Stimulated activated naive CD8-positive, alpha-beta T cell treated with anti-CD3 and anti-CD28 coated beads, Interleukin-15, amount 100 ng/mL, for 72 hours (primary cell): ENCODE results near the gene ADGRD1.

ENCODE experiments used
- ATAC-seq: fragments of 150-1000 bp; cut with Tn5 transposase; 2 replicates; pipeline ENCODE4 v1.10.0; 2021; ENCODE audit warnings: mild to moderate bottlenecking, moderate library complexity
- DNase-seq, 2 donors: peaks; one replicate each; pipeline ENCODE4 v3.0.0; 2021 to 2022
- H3K27ac Mint-ChIP-seq, 2 donors: one replicate each; pipeline ENCODE4 v1.8.0; 2022; ENCODE audit warnings: mild to moderate bottlenecking in 2 of 2, mixed read lengths in 2 of 2, moderate library complexity in 2 of 2
- H3K27me3 Mint-ChIP-seq: one replicate; pipeline ENCODE4 v1.8.0; 2022; ENCODE audit warnings: mixed read lengths
- H3K4me1 Mint-ChIP-seq: one replicate; pipeline ENCODE4 v1.8.0; 2022; ENCODE audit warnings: mild to moderate bottlenecking, mixed read lengths
- H3K4me3 Mint-ChIP-seq, 2 donors: one replicate each; pipeline ENCODE4 v1.8.0; 2022; ENCODE audit warnings: mild to moderate bottlenecking in 2 of 2, mixed read lengths in 2 of 2, moderate library complexity in 1 of 2
- H3K9me3 Mint-ChIP-seq, 2 donors: one replicate each; pipeline ENCODE4 v1.8.0; 2022; ENCODE audit warnings: mixed read lengths in 2 of 2

ADGRD1 gene

GRCh38 chr12:131097202-131098177, 143.8 kb downstream of the ADGRD1 start:
- H3K4me1 Mint-ChIP-seq: peaks cover 18% of the 10 kb centered on the region
- DNase-seq (no peak), ATAC-seq (no peak)
- H3K27me3 Mint-ChIP-seq: no peaks in the 10 kb centered on the region
- no peaks in the 10 kb centered on the region for H3K9me3 Mint-ChIP-seq
- H3K27ac Mint-ChIP-seq: peak overlapping the region in 1 of 2 donors; percentile 31
- H3K4me3 Mint-ChIP-seq: no peak overlapping the region

- Mint-ChIP-seq H3K4me1 (peaks cover 10% of the 10 kb centered on the region), H3K27me3 (no peaks in the 10 kb centered on the region), H3K9me3 (no peaks in the 10 kb centered on the region), H3K27ac (peak overlapping the region in 1 of 2 donors; percentile 31), H3K4me3 (no peak overlapping the region)
- DNase-seq (no peak), ATAC-seq (no peak)
Observed at GRCh38 chr12:131098178-131098981, 144.7 kb downstream of the ADGRD1 start.

GRCh38 chr12:131100031-131100674, 146.4 kb downstream of the ADGRD1 start:
- H3K4me1 Mint-ChIP-seq: peaks cover 7% of the 10 kb centered on the region
- ATAC-seq (no peak), DNase-seq (no peak)
- H3K4me3 Mint-ChIP-seq: no peak overlapping the region
- H3K27me3 Mint-ChIP-seq: no peaks in the 10 kb centered on the region
- no peaks in the 10 kb centered on the region for H3K9me3 Mint-ChIP-seq
- H3K27ac Mint-ChIP-seq: no peak overlapping the region

- no peak overlapping the region for H3K27ac Mint-ChIP-seq
- ATAC-seq (no peak), DNase-seq (no peak)
- no peak overlapping the region for H3K4me3 Mint-ChIP-seq
- no peaks in the 10 kb centered on the region for H3K9me3 Mint-ChIP-seq
- peaks cover 15% of the 10 kb centered on the region for H3K4me1 Mint-ChIP-seq
- peaks cover 7% of the 10 kb centered on the region for H3K27me3 Mint-ChIP-seq
Observed at GRCh38 chr12:131101006-131101405, 147.3 kb downstream of the ADGRD1 start.

GRCh38 chr12:131101703-131102492, 148.2 kb downstream of the ADGRD1 start:
- ATAC-seq (no peak), DNase-seq (no peak)
- Mint-ChIP-seq H3K27me3 (peaks cover 15% of the 10 kb centered on the region), H3K9me3 (no peaks in the 10 kb centered on the region), H3K4me3 (no peak overlapping the region), H3K27ac (no peak overlapping the region), H3K4me1 (peaks cover 24% of the 10 kb centered on the region)

GRCh38 chr12:131102493-131102931, 148.8 kb downstream of the ADGRD1 start:
- no peak for ATAC-seq
- Mint-ChIP-seq H3K4me1 (peaks cover 24% of the 10 kb centered on the region), H3K4me3 (no peak overlapping the region), H3K9me3 (no peaks in the 10 kb centered on the region), H3K27me3 (peaks cover 15% of the 10 kb centered on the region), H3K27ac (no peak overlapping the region)
- DNase-seq: no peak

- peaks cover 24% of the 10 kb centered on the region for H3K4me1 Mint-ChIP-seq
- no peak overlapping the region for H3K4me3 Mint-ChIP-seq
- H3K9me3 Mint-ChIP-seq: no peaks in the 10 kb centered on the region
- H3K27ac Mint-ChIP-seq: no peak overlapping the region
- ATAC-seq: no peak
- H3K27me3 Mint-ChIP-seq: peaks cover 15% of the 10 kb centered on the region
- DNase-seq: no peak
Observed at GRCh38 chr12:131102991-131103668, 149.4 kb downstream of the ADGRD1 start.

- no peak for DNase-seq
- ATAC-seq: no peak
- Mint-ChIP-seq H3K27ac (no peak overlapping the region), H3K27me3 (peaks cover 15% of the 10 kb centered on the region), H3K9me3 (no peaks in the 10 kb centered on the region), H3K4me1 (peaks cover 24% of the 10 kb centered on the region), H3K4me3 (no peak overlapping the region)
Observed at GRCh38 chr12:131103669-131104462, 150.2 kb downstream of the ADGRD1 start.

GRCh38 chr12:131104463-131105350, 151.0 kb downstream of the ADGRD1 start:
- H3K27me3 Mint-ChIP-seq: peaks cover 15% of the 10 kb centered on the region
- H3K4me1 Mint-ChIP-seq: peaks cover 24% of the 10 kb centered on the region
- H3K27ac Mint-ChIP-seq: no peak overlapping the region
- DNase-seq (peak; percentile 83), ATAC-seq (peak; percentile 84)
- H3K9me3 Mint-ChIP-seq: peaks cover 7 to 8% of the 10 kb centered on the region in 2 donors
- H3K4me3 Mint-ChIP-seq: peak overlapping the region in 1 of 2 donors; percentile 74

GRCh38 chr12:131105351-131105735, 151.6 kb downstream of the ADGRD1 start:
- H3K27me3 Mint-ChIP-seq: peaks cover 15% of the 10 kb centered on the region
- peak overlapping the region in 1 of 2 donors; percentile 74 for H3K4me3 Mint-ChIP-seq
- ATAC-seq (no peak), DNase-seq (no peak)
- H3K27ac Mint-ChIP-seq: no peak overlapping the region
- H3K9me3 Mint-ChIP-seq: peaks cover 10 to 11% of the 10 kb centered on the region in 2 donors
- H3K4me1 Mint-ChIP-seq: peaks cover 24% of the 10 kb centered on the region

- peaks cover 24% of the 10 kb centered on the region for H3K4me1 Mint-ChIP-seq
- H3K27ac Mint-ChIP-seq: no peak overlapping the region
- peaks cover 10 to 11% of the 10 kb centered on the region in 2 donors for H3K9me3 Mint-ChIP-seq
- ATAC-seq (peak; percentile 88), DNase-seq (peak; percentile 58 to 70)
- H3K4me3 Mint-ChIP-seq: peak overlapping the region; percentile 55 to 74
- peaks cover 15% of the 10 kb centered on the region for H3K27me3 Mint-ChIP-seq
Observed at GRCh38 chr12:131105736-131106348, 152.1 kb downstream of the ADGRD1 start.

- no peak for ATAC-seq
- peaks cover 24% of the 10 kb centered on the region for H3K4me1 Mint-ChIP-seq
- H3K27me3 Mint-ChIP-seq: peaks cover 15% of the 10 kb centered on the region
- H3K9me3 Mint-ChIP-seq: peaks cover 10 to 11% of the 10 kb centered on the region in 2 donors
- no peak overlapping the region for H3K27ac Mint-ChIP-seq
- H3K4me3 Mint-ChIP-seq: no peak overlapping the region
- DNase-seq: no peak
Observed at GRCh38 chr12:131106349-131106941, 152.7 kb downstream of the ADGRD1 start.
